Right atrium auricular region (tissue), 2 donors: ENCODE data around the gene SURF1. TPM values are rescaled to one million over a fixed set of nuclear protein-coding genes. Genes with fewer than 3 reads are reported as not detected.
"Not testable (repeated sequence)": the region's sequence is repeated elsewhere in the genome, so short reads cannot be mapped to it uniquely, and the experiment has no call there.

ENCODE experiments used
- DNase-seq: peaks from one replicate; pipeline ENCODE4 v3.0.0-alpha.2; 2019; ENCODE audit warnings: low spot score
- H3K27ac ChIP-seq, 2 donors: fragments of 200-600 bp; sonication (generic); 1 replicate in 1 of 2; 2 replicates in 1 of 2; pipeline ENCODE4 v1.5.1; 2016 to 2019
- H3K27me3 ChIP-seq, 2 donors: fragments of 200-600 bp; sonication (generic); one replicate each; pipeline versions ENCODE4 v1.5.1 to v1.6.0; 2017 to 2019
- H3K36me3 ChIP-seq: fragments of 200-600 bp; sonication (generic); one replicate; pipeline ENCODE4 v1.5.1; 2016
- H3K4me1 ChIP-seq, 2 donors: fragments of 200-600 bp; sonication (generic); one replicate each; pipeline versions ENCODE4 v1.5.1 to v1.6.0; 2017 to 2019
- H3K4me3 ChIP-seq, 2 donors: fragments of 200-600 bp; sonication (generic); 1 replicate in 1 of 2; 2 replicates in 1 of 2; pipeline ENCODE4 v1.5.1; 2017 to 2019; ENCODE audit warnings: mild to moderate bottlenecking in 1 of 2, moderate library complexity in 1 of 2
- H3K9me3 ChIP-seq, 2 donors: fragments of 200-600 bp; sonication (generic); one replicate each; pipeline ENCODE4 v1.5.1; 2019
- total RNA-seq, 2 donors: library from RNA; depleted of rRNA; stranded (reverse); fragments of >200 nt; gene quantifications; one replicate each; pipeline ENCODE4 v1.1.0, GENCODE V29; 2016
- TF ChIP-seq, protein P1 (sequence below), 2 donors: fragments of 200-600 bp; sonication (generic); IDR thresholded peaks; one replicate each; pipeline ENCODE4 v1.5.1; 2019; ENCODE audit warnings: antibody characterized with exemption in 2 of 2

The SURF1 gene
- total RNA-seq, 2 donors from 2014 or later = 41.5 to 58.6 TPM

- no peak for DNase-seq
- H3K36me3 ChIP-seq = peaks cover 44% of the 10 kb centered on the region
- H3K27me3 ChIP-seq = no peaks in the 10 kb centered on the region
- H3K4me3 ChIP-seq = no peak overlapping the region
- peaks cover 0 to 29% of the 10 kb centered on the region in 2 donors for H3K4me1 ChIP-seq
- H3K27ac ChIP-seq = no peak overlapping the region
- no peaks in the 10 kb centered on the region for H3K9me3 ChIP-seq
- TF ChIP-seq, protein P1, sequence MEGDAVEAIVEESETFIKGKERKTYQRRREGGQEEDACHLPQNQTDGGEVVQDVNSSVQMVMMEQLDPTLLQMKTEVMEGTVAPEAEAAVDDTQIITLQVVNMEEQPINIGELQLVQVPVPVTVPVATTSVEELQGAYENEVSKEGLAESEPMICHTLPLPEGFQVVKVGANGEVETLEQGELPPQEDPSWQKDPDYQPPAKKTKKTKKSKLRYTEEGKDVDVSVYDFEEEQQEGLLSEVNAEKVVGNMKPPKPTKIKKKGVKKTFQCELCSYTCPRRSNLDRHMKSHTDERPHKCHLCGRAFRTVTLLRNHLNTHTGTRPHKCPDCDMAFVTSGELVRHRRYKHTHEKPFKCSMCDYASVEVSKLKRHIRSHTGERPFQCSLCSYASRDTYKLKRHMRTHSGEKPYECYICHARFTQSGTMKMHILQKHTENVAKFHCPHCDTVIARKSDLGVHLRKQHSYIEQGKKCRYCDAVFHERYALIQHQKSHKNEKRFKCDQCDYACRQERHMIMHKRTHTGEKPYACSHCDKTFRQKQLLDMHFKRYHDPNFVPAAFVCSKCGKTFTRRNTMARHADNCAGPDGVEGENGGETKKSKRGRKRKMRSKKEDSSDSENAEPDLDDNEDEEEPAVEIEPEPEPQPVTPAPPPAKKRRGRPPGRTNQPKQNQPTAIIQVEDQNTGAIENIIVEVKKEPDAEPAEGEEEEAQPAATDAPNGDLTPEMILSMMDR (IDR thresholded peaks at IDR 0.05) = no peak
These were observed 24.5 kb downstream of the SURF1 start for GRCh38 chr9:133331641-133332380.

GRCh38 chr9:133331221-133331620 is 25.1 kb downstream of the SURF1 start:
- Histone ChIP-seq H3K27me3 (no peaks in the 10 kb centered on the region), H3K9me3 (no peaks in the 10 kb centered on the region), H3K4me1 (peaks cover 0 to 23% of the 10 kb centered on the region in 2 donors), H3K36me3 (peaks cover 44% of the 10 kb centered on the region), H3K4me3 (no peak overlapping the region), H3K27ac (no peak overlapping the region)
- DNase-seq = no peak
- TF ChIP-seq, protein P1 (IDR thresholded peaks at IDR 0.05) = no peak

- H3K4me3 ChIP-seq, H3K9me3 ChIP-seq, H3K27me3 ChIP-seq, H3K27ac ChIP-seq, DNase-seq: not testable (repeated sequence)
- TF ChIP-seq, protein P1 (IDR thresholded peaks at IDR 0.05) = peak; percentile 36 to 70
- Histone ChIP-seq H3K36me3 (peaks cover 42% of the 10 kb centered on the region), H3K4me1 (peaks cover 0 to 12% of the 10 kb centered on the region in 2 donors)
These were observed 26.8 kb downstream of the SURF1 start for GRCh38 chr9:133329306-133330156.

DNA sequence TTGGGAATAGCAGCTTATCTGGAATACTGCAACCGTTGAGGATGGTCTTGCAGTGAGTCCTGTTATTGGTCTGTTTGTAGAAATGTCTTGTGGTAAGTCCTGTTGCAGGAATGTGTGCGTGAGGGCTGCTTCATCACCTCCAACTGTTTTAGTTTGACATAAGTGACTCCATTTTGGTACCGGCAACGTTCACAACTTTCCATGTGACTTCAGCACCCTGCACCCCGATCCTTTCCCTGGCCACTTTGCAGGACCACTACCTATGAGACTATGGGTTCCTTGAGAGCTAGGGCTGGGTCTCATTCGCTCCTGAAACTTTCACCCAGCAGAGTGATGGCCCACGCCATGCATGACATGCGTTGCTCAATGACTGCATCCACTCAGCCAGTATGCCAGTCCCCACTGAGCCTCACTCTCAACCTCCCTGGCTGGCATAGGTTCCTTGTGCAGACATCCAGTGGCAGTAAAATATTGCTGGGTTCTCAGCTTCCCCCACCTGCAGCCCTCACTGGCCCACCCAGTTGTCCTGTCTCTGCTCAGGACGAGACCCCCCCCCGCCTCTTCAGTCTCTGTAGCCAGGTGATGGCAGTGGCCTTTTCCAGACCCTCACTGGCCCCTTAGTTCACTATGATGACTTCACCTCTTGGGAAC is 28.3 kb downstream of the SURF1 start:
- Histone ChIP-seq H3K36me3 (peaks cover 26% of the 10 kb centered on the region), H3K9me3 (no peaks in the 10 kb centered on the region), H3K4me1 (no peaks in the 10 kb centered on the region), H3K27me3 (no peaks in the 10 kb centered on the region), H3K27ac (no peak overlapping the region), H3K4me3 (no peak overlapping the region)
- TF ChIP-seq, protein P1 (IDR thresholded peaks at IDR 0.05) = no peak
- DNase-seq = no peak

DNA sequence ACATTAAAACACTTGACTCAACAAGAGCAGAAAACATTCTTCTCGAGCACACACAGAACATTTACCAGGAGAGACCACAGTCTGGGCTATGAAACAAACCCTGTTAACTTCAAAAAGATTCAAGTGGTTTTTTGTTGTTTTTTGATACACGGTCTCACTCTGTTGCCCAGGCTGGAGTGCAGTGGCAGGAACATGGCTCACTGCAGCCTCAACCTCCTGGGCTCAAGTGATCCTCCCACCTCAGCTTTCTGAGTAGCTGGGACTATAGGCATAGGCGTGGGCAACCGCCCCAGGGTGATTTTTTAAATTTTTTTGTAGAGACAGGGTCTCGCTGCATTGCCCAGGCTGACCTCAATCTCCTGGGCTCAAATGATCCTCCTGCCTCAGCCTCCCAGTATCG is 29.3 kb downstream of the SURF1 start:
- not testable (repeated sequence) for H3K4me3 ChIP-seq

More for the DNA sequence above, 29.3 kb downstream of the SURF1 start:
- not testable (repeated sequence) for H3K4me1 ChIP-seq, H3K9me3 ChIP-seq, H3K27me3 ChIP-seq, DNase-seq, H3K27ac ChIP-seq
- H3K36me3 ChIP-seq = peaks cover 17% of the 10 kb centered on the region
